Measurements from ENCODE around the gene ZFHX3. TPM values are rescaled to one million over a fixed set of nuclear protein-coding genes. Genes with fewer than 3 reads are reported as not detected.

The ZFHX3 gene
- total RNA-seq, 2 experiments from 2014 or later: 0.38 to 0.43 TPM

GRCh38 chr16:72827866-72828265 is 220.1 kb downstream of the ZFHX3 start:
- no peaks in the 10 kb centered on the region for H3K4me1 Mint-ChIP-seq
- no peaks in the 10 kb centered on the region for H3K9me3 Mint-ChIP-seq
- ChIA-PET CTCF (interaction anchor here (0.5 kb wide), 1 partner anchor 133 kb away, joined by 3 read pairs; no protein-coding TSS in a partner anchor), POLR2A (no interaction called here)
- no peaks in the 10 kb centered on the region for H3K36me3 Mint-ChIP-seq (ENCODE audit: low read depth)
- no peak overlapping the region for H3K27ac Mint-ChIP-seq
- no peaks in the 10 kb centered on the region for H3K27me3 Mint-ChIP-seq
- DNase-seq: no peak
- H3K4me3 Mint-ChIP-seq: no peak overlapping the region

GRCh38 chr16:72825912-72826621 is 221.9 kb downstream of the ZFHX3 start:
- no peak overlapping the region for H3K27ac Mint-ChIP-seq

GRCh38 chr16:72824761-72825160 is 223.2 kb downstream of the ZFHX3 start:
- CTCF ChIA-PET: no interaction called here
- H3K4me3 Mint-ChIP-seq: no peak overlapping the region
- H3K36me3 Mint-ChIP-seq (ENCODE audit: low read depth): no peaks in the 10 kb centered on the region
- no peak for DNase-seq
- no peaks in the 10 kb centered on the region for H3K27me3 Mint-ChIP-seq
- no peaks in the 10 kb centered on the region for H3K9me3 Mint-ChIP-seq
- H3K4me1 Mint-ChIP-seq: no peaks in the 10 kb centered on the region
- no peak overlapping the region for H3K27ac Mint-ChIP-seq
- POLR2A ChIA-PET: no interaction called here

More at GRCh38 chr16:72825912-72826621, 221.9 kb downstream of the ZFHX3 start:
- H3K4me1 Mint-ChIP-seq: no peaks in the 10 kb centered on the region
- CTCF ChIA-PET: no interaction called here
- no peaks in the 10 kb centered on the region for H3K36me3 Mint-ChIP-seq (ENCODE audit: low read depth)
- no peaks in the 10 kb centered on the region for H3K9me3 Mint-ChIP-seq
- DNase-seq: no peak
- POLR2A ChIA-PET: no interaction called here
- no peak overlapping the region for H3K4me3 Mint-ChIP-seq
- H3K27me3 Mint-ChIP-seq: no peaks in the 10 kb centered on the region

- Mint-ChIP-seq H3K4me3 (no peak overlapping the region), H3K27me3 (no peaks in the 10 kb centered on the region), H3K9me3 (no peaks in the 10 kb centered on the region), H3K4me1 (no peaks in the 10 kb centered on the region), H3K27ac (no peak overlapping the region), H3K36me3 (ENCODE audit: low read depth) (no peaks in the 10 kb centered on the region)
- DNase-seq: no peak
- ChIA-PET POLR2A (no interaction called here), CTCF (interaction anchor here (1.0 kb wide), 1 partner anchor 33 kb away, joined by 3 read pairs; no protein-coding TSS in a partner anchor)
These were observed 223.9 kb downstream of the ZFHX3 start for GRCh38 chr16:72824027-72824426.

- CTCF ChIA-PET: interaction anchor here (1.0 to 1.2 kb wide), 2 partner anchors 11 to 36 kb away, joined by 3 read pairs; no protein-coding TSS in a partner anchor
- Mint-ChIP-seq H3K36me3 (ENCODE audit: low read depth) (no peaks in the 10 kb centered on the region), H3K9me3 (no peaks in the 10 kb centered on the region), H3K27me3 (no peaks in the 10 kb centered on the region), H3K27ac (no peak overlapping the region), H3K4me1 (no peaks in the 10 kb centered on the region), H3K4me3 (no peak overlapping the region)
- DNase-seq: no peak
- POLR2A ChIA-PET: no interaction called here
These were observed 226.6 kb downstream of the ZFHX3 start for GRCh38 chr16:72821185-72821950.

- H3K4me1 Mint-ChIP-seq: no peaks in the 10 kb centered on the region
- POLR2A ChIA-PET: no interaction called here
These were observed 228.6 kb downstream of the ZFHX3 start for GRCh38 chr16:72819345-72819744.

GRCh38 chr16:72818236-72818845 is 229.6 kb downstream of the ZFHX3 start:
- Mint-ChIP-seq H3K4me1 (no peaks in the 10 kb centered on the region), H3K4me3 (no peak overlapping the region), H3K27me3 (no peaks in the 10 kb centered on the region), H3K9me3 (no peaks in the 10 kb centered on the region), H3K27ac (no peak overlapping the region), H3K36me3 (ENCODE audit: low read depth) (no peaks in the 10 kb centered on the region)
- no peak for DNase-seq
- ChIA-PET POLR2A (no interaction called here), CTCF (interaction anchor here (4.4 kb wide), 1 partner anchor 14 kb away, joined by 17 read pairs; no protein-coding TSS in a partner anchor)

More at GRCh38 chr16:72819345-72819744, 228.6 kb downstream of the ZFHX3 start:
- H3K9me3 Mint-ChIP-seq: no peaks in the 10 kb centered on the region
- CTCF ChIA-PET: interaction anchor here (4.4 kb wide), 1 partner anchor 13 kb away, joined by 17 read pairs; no protein-coding TSS in a partner anchor
- H3K36me3 Mint-ChIP-seq (ENCODE audit: low read depth): no peaks in the 10 kb centered on the region
- no peak overlapping the region for H3K4me3 Mint-ChIP-seq
- no peaks in the 10 kb centered on the region for H3K27me3 Mint-ChIP-seq
- no peak for DNase-seq
- no peak overlapping the region for H3K27ac Mint-ChIP-seq

GRCh38 chr16:72815348-72816318 is 232.3 kb downstream of the ZFHX3 start:
- Mint-ChIP-seq H3K4me1 (no peaks in the 10 kb centered on the region), H3K9me3 (no peaks in the 10 kb centered on the region), H3K27me3 (no peaks in the 10 kb centered on the region), H3K4me3 (no peak overlapping the region), H3K36me3 (ENCODE audit: low read depth) (no peaks in the 10 kb centered on the region), H3K27ac (no peak overlapping the region)
- POLR2A ChIA-PET: no interaction called here
- CTCF ChIA-PET: interaction anchor here (4.4 kb wide), 1 partner anchor 17 kb away, joined by 17 read pairs; no protein-coding TSS in a partner anchor
- no peak for DNase-seq

GRCh38 chr16:72814226-72814625 is 233.7 kb downstream of the ZFHX3 start:
- ChIA-PET POLR2A (no interaction called here), CTCF (no interaction called here)
- Mint-ChIP-seq H3K9me3 (no peaks in the 10 kb centered on the region), H3K27me3 (no peaks in the 10 kb centered on the region), H3K4me3 (no peak overlapping the region), H3K27ac (no peak overlapping the region), H3K36me3 (ENCODE audit: low read depth) (no peaks in the 10 kb centered on the region), H3K4me1 (no peaks in the 10 kb centered on the region)
- DNase-seq: no peak

GRCh38 chr16:72812672-72813071 is 235.3 kb downstream of the ZFHX3 start:
- no peak overlapping the region for H3K4me3 Mint-ChIP-seq
- no peak overlapping the region for H3K27ac Mint-ChIP-seq
- no peaks in the 10 kb centered on the region for H3K9me3 Mint-ChIP-seq
- H3K27me3 Mint-ChIP-seq: no peaks in the 10 kb centered on the region
- ChIA-PET POLR2A (no interaction called here), CTCF (no interaction called here)
- no peaks in the 10 kb centered on the region for H3K4me1 Mint-ChIP-seq
- no peaks in the 10 kb centered on the region for H3K36me3 Mint-ChIP-seq (ENCODE audit: low read depth)
- DNase-seq: no peak

- H3K4me3 Mint-ChIP-seq: no peak overlapping the region
- no peaks in the 10 kb centered on the region for H3K9me3 Mint-ChIP-seq
- H3K27me3 Mint-ChIP-seq: no peaks in the 10 kb centered on the region
- H3K4me1 Mint-ChIP-seq: no peaks in the 10 kb centered on the region
- ChIA-PET POLR2A (interaction anchor here (0.5 kb wide), 1 partner anchor 10 kb away, joined by 3 read pairs; no protein-coding TSS in a partner anchor), CTCF (interaction anchor here (1.5 kb wide), 1 partner anchor 21 kb away, joined by 5 read pairs; no protein-coding TSS in a partner anchor)
- H3K36me3 Mint-ChIP-seq (ENCODE audit: low read depth): no peaks in the 10 kb centered on the region
- DNase-seq: no peak
- no peak overlapping the region for H3K27ac Mint-ChIP-seq
These were observed 236.1 kb downstream of the ZFHX3 start for GRCh38 chr16:72811876-72812275.

GRCh38 chr16:72811188-72811720 is 236.7 kb downstream of the ZFHX3 start:
- CTCF ChIA-PET: interaction anchor here (1.5 kb wide), 1 partner anchor 22 kb away, joined by 5 read pairs; no protein-coding TSS in a partner anchor
- no peak for DNase-seq
- Mint-ChIP-seq H3K4me3 (no peak overlapping the region), H3K27ac (no peak overlapping the region), H3K4me1 (no peaks in the 10 kb centered on the region), H3K27me3 (no peaks in the 10 kb centered on the region), H3K9me3 (no peaks in the 10 kb centered on the region), H3K36me3 (ENCODE audit: low read depth) (no peaks in the 10 kb centered on the region)
- POLR2A ChIA-PET: interaction anchor here (0.5 kb wide), 1 partner anchor 9 kb away, joined by 3 read pairs; no protein-coding TSS in a partner anchor

Measured in activated CD4-positive, alpha-beta memory T cell treated with anti-CD3 and anti-CD28 coated beads, Interleukin-2, amount 10 ng/mL, durations not matched to agents 7 days and 5 days (primary cell).